Parathyroid adenoma (tissue), 2 donors: ENCODE measurements around the gene C2CD2.

Source experiments
- H2AFZ ChIP-seq: fragments of 300-600 bp; sonication (generic); one replicate; pipeline ENCODE4 v1.7.0; 2017; ENCODE audit warnings: antibody characterized with exemption, mild to moderate bottlenecking
- H3K27ac ChIP-seq: fragments of 300-600 bp; sonication (generic); one replicate; pipeline ENCODE4 v1.7.0; 2017
- H3K27me3 ChIP-seq: fragments of 300-600 bp; sonication (generic); one replicate; pipeline ENCODE4 v1.7.0; 2017; ENCODE audit warnings: low read length; ENCODE audit not compliant: control insufficient read depth, insufficient read depth
- H3K36me3 ChIP-seq: fragments of 300-600 bp; sonication (generic); one replicate; pipeline ENCODE4 v1.7.0; 2017; ENCODE audit warnings: low read length; ENCODE audit not compliant: control insufficient read depth, insufficient read depth
- H3K4me1 ChIP-seq: fragments of 300-600 bp; sonication (generic); one replicate; pipeline ENCODE4 v1.7.0; 2017; ENCODE audit warnings: control low read depth
- H3K4me2 ChIP-seq: fragments of 300-600 bp; sonication (generic); one replicate; pipeline ENCODE4 v1.7.0; 2017; ENCODE audit warnings: low read length
- H3K4me3 ChIP-seq: fragments of 300-600 bp; sonication (generic); one replicate; pipeline ENCODE4 v1.7.0; 2017; ENCODE audit warnings: low read depth, low read length
- H3K79me2 ChIP-seq: fragments of 300-600 bp; sonication (generic); one replicate; pipeline ENCODE4 v1.7.0; 2017; ENCODE audit warnings: control low read depth
- H3K9ac ChIP-seq: fragments of 300-600 bp; sonication (generic); one replicate; pipeline ENCODE4 v1.7.0; 2017; ENCODE audit warnings: mild to moderate bottlenecking
- H3K9me3 ChIP-seq: fragments of 300-600 bp; sonication (generic); one replicate; pipeline ENCODE4 v1.7.0; 2017; ENCODE audit warnings: low read length; ENCODE audit not compliant: control insufficient read depth
- TF ChIP-seq, protein P1 (sequence below): fragments of 300-600 bp; sonication (generic); IDR thresholded peaks from one replicate; pipeline ENCODE4 v1.7.0; 2017; ENCODE audit warnings: antibody characterized with exemption, mild to moderate bottlenecking
- donor health status: primary hyperparathyroidism.

Gene C2CD2

DNA sequence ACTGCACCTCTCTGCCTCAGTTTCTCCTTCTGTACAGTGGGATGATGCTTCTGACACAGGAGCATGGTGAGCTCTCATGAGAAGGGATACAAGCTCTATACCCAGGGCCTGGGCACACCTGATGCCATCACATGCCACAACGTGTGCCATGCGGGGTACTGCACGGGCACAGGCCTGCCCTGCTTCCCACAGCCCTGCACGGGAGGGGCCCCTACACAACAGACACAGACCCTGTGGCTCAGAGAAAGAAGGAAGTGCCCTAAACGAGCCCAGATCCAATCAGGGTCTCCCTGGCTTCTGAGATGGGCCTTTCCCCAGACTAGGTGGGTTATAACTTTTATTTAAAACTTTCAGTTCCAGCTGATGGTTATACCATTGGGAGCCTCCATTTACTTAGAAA, 24.6 kb downstream of the C2CD2 start:
- TF ChIP-seq, protein P1, sequence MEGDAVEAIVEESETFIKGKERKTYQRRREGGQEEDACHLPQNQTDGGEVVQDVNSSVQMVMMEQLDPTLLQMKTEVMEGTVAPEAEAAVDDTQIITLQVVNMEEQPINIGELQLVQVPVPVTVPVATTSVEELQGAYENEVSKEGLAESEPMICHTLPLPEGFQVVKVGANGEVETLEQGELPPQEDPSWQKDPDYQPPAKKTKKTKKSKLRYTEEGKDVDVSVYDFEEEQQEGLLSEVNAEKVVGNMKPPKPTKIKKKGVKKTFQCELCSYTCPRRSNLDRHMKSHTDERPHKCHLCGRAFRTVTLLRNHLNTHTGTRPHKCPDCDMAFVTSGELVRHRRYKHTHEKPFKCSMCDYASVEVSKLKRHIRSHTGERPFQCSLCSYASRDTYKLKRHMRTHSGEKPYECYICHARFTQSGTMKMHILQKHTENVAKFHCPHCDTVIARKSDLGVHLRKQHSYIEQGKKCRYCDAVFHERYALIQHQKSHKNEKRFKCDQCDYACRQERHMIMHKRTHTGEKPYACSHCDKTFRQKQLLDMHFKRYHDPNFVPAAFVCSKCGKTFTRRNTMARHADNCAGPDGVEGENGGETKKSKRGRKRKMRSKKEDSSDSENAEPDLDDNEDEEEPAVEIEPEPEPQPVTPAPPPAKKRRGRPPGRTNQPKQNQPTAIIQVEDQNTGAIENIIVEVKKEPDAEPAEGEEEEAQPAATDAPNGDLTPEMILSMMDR, result no peak
- Histone ChIP-seq H3K4me2 (no peak overlapping the region), H3K27me3 (no peaks in the 10 kb centered on the region), H3K4me3 (no peak overlapping the region), H3K4me1 (peaks cover 15% of the 10 kb centered on the region), H3K27ac (no peak overlapping the region), H3K36me3 (no peaks in the 10 kb centered on the region), H2AFZ (no peak overlapping the region), H3K9me3 (no peaks in the 10 kb centered on the region), H3K79me2 (peaks cover 11% of the 10 kb centered on the region), H3K9ac (no peak overlapping the region)

DNA sequence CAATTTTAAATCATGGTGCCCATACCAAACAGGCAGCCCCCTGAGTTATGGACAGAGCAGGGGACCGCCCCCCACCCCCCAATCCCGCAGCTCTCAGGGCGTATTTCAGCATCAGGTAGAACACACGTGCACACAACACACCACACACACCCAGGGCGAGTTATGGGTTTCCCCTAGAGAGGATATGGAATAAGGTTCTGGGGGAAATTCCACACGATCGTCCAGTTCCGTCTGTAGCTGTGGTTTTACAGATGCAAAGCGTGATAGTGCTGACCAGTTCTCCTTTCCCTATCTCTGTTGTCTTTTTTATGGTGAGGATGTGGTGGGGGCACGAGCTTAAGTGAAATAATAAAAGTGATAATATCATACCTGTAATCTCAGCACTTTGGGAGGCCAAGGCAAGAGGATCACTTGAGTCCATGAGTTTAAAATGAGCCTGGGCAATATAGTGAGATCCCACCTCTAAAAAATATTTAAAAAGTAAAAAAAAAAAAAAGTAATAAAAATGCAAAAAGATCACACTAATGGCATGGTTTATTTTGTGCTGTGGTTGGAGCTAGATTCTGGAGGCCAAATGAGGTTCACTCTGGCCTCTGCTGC, 25.1 kb downstream of the C2CD2 start:
- no peaks in the 10 kb centered on the region for H3K36me3 ChIP-seq
- TF ChIP-seq, protein P1, result no peak
- H3K4me1 ChIP-seq, result peaks cover 15% of the 10 kb centered on the region
- H3K27ac ChIP-seq, result no peak overlapping the region
- no peak overlapping the region for H3K4me2 ChIP-seq
- H3K9me3 ChIP-seq, result no peaks in the 10 kb centered on the region
- H3K9ac ChIP-seq, result no peak overlapping the region
- no peaks in the 10 kb centered on the region for H3K27me3 ChIP-seq
- no peak overlapping the region for H2AFZ ChIP-seq
- H3K4me3 ChIP-seq, result no peak overlapping the region
- H3K79me2 ChIP-seq, result peaks cover 11% of the 10 kb centered on the region

DNA sequence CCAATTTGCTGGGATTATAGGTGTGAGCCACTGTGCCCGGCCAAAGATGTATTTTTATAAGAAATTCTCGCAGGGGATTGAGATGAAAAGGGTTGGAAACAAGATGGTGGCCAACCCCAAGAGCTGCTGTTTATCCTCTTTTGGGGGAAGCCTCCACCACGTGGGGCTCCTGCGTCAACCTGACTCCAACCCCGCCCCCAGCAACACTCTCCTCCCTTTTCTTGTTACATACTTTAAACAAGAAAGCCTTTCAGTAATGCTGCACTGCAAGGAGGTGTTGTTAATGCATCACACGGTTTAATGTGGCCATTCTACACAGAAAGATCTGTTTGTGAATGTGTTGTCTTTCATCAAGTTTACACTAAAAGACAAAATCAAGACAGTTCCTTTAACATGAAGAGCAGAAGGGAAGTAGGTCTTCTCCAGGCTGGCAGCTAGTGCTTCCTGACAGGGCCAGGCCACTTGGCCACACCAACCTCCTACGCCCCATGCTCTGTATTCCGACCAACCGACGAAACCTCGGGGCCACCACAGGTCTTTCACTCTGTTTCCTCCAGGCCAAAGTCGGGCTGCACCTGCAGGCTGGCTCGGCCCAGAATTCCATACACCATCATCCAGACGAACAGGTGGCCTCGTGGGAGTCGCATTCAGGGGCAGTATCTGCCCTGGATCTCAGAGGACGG, 25.9 kb downstream of the C2CD2 start:
- Histone ChIP-seq H3K36me3 (no peaks in the 10 kb centered on the region), H3K27me3 (no peaks in the 10 kb centered on the region), H2AFZ (no peak overlapping the region), H3K4me2 (no peak overlapping the region), H3K4me3 (no peak overlapping the region), H3K9ac (no peak overlapping the region), H3K79me2 (peaks cover 12% of the 10 kb centered on the region), H3K9me3 (no peaks in the 10 kb centered on the region), H3K27ac (no peak overlapping the region), H3K4me1 (peaks cover 15% of the 10 kb centered on the region)
- TF ChIP-seq, protein P1, result no peak

DNA sequence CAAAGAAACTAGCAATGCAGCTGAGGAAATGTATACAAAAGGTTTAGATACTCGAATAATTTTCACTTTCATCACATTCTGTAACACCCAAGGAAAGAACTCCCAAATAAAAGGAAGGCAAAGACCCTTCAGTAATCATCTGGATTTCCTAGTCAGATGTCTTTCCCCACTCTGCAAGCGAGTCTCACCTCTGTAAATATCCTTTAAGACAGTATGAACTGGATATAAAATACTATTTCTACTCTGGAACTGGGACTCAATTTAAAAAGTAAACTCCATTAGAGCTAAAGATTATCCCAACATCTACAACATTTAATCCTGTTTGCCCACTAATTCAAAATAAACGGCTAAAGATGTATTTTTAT, 27.0 kb downstream of the C2CD2 start:
- no peak overlapping the region for H3K9ac ChIP-seq
- peaks cover 14% of the 10 kb centered on the region for H3K79me2 ChIP-seq
- H3K4me2 ChIP-seq, result peak overlapping the region; percentile 39
- H3K27ac ChIP-seq, result peak overlapping the region; percentile 69
- no peaks in the 10 kb centered on the region for H3K36me3 ChIP-seq
- peak overlapping the region; percentile 64 for H2AFZ ChIP-seq
- no peaks in the 10 kb centered on the region for H3K9me3 ChIP-seq
- TF ChIP-seq, protein P1, result no peak
- H3K27me3 ChIP-seq, result no peaks in the 10 kb centered on the region
- peak overlapping the region; percentile 47 for H3K4me3 ChIP-seq
- peaks cover 16% of the 10 kb centered on the region for H3K4me1 ChIP-seq
